ENCODE results near the gene SLC46A2.

DNA sequence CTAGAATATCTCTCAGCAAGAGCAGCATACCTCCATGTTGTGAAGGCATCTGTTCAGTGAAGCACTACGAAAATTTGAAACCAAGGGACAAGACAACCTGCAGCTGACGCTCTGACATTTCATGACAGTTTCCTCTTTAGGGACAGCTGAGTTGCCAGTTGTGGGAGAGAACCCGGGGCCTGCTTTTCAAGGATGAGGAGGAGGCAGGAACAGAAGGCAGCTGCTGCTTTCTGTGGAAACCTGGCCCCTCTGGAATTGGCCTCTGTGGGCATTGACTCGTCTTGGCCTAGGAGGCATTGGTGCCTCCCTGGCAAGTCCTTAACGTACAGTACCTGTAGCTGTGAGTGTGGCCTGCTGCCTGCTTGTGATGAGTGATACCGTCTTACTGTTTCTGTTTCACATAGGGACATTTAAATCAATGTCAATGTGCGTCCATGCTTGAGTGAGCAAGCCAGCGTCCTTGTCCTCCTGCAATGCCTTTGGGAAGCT, 21.6 kb downstream of the SLC46A2 start:
- TF ChIP-seq, protein P1, sequence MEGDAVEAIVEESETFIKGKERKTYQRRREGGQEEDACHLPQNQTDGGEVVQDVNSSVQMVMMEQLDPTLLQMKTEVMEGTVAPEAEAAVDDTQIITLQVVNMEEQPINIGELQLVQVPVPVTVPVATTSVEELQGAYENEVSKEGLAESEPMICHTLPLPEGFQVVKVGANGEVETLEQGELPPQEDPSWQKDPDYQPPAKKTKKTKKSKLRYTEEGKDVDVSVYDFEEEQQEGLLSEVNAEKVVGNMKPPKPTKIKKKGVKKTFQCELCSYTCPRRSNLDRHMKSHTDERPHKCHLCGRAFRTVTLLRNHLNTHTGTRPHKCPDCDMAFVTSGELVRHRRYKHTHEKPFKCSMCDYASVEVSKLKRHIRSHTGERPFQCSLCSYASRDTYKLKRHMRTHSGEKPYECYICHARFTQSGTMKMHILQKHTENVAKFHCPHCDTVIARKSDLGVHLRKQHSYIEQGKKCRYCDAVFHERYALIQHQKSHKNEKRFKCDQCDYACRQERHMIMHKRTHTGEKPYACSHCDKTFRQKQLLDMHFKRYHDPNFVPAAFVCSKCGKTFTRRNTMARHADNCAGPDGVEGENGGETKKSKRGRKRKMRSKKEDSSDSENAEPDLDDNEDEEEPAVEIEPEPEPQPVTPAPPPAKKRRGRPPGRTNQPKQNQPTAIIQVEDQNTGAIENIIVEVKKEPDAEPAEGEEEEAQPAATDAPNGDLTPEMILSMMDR (IDR thresholded peaks at IDR 0.05), result no peak
- no peak for TF ChIP-seq POLR2A (IDR thresholded peaks at IDR 0.05)
